GM23338 (cell line): ENCODE data around the gene COL24A1.

Experiments used
- CTCF ChIP-seq, 2 experiments: fragments of 200-600 bp in 1 of 2; sonication (generic) in 1 of 2; conservative IDR thresholded peaks; 2 replicates each; pipeline versions ENCODE4 v1.5.1 to v1.6.1; 2016 to 2017; ENCODE audit warnings: antibody characterized with exemption in 2 of 2, low read depth in 2 of 2, mild to moderate bottlenecking in 2 of 2, moderate library complexity in 1 of 2
- ETS1 ChIP-seq: IDR thresholded peaks from 2 replicates; pipeline ENCODE4 v1.6.1; 2016; ENCODE audit warnings: antibody characterized with exemption
- EZH2 ChIP-seq: fragments of 200-600 bp; sonication (generic); IDR thresholded peaks from one replicate; pipeline ENCODE4 v1.8.0; 2017; ENCODE audit warnings: antibody characterized with exemption, mild to moderate bottlenecking, low read depth; ENCODE audit not compliant: unreplicated experiment
- EZH2phosphoT487 ChIP-seq: fragments of 200-600 bp; sonication (generic); IDR thresholded peaks from one replicate; pipeline ENCODE4 v1.8.1; 2018; ENCODE audit warnings: antibody characterized with exemption; ENCODE audit not compliant: unreplicated experiment
- JUNB ChIP-seq: IDR thresholded peaks from one replicate; pipeline ENCODE4 v1.6.1; 2016; ENCODE audit warnings: antibody characterized with exemption; ENCODE audit not compliant: unreplicated experiment
- NANOG ChIP-seq: IDR thresholded peaks from 2 replicates; pipeline ENCODE4 v1.6.1; 2016; ENCODE audit warnings: antibody characterized with exemption, borderline replicate concordance
- POLR2AphosphoS5 ChIP-seq: IDR thresholded peaks from 2 replicates; pipeline ENCODE4 v1.6.1; 2016; ENCODE audit warnings: antibody characterized with exemption, low read depth
- REST ChIP-seq: IDR thresholded peaks from one replicate; pipeline ENCODE4 v1.6.1; 2018; ENCODE audit warnings: antibody characterized with exemption; ENCODE audit not compliant: unreplicated experiment

GRCh38 chr1:85756864-85757263 is 399.7 kb downstream of the COL24A1 start:
- TF ChIP-seq CTCF (conservative IDR thresholded peaks at IDR 0.05; ENCODE audit: low read depth in 2 of 2), result no peak
- no peak for TF ChIP-seq EZH2
- no peak for TF ChIP-seq JUNB
- no peak for TF ChIP-seq REST
- no peak for TF ChIP-seq EZH2phosphoT487
- no peak for TF ChIP-seq NANOG
- TF ChIP-seq POLR2AphosphoS5, result no peak
- TF ChIP-seq ETS1, result no peak
